ENCODE results near the gene COMMD10. TPM values are rescaled to one million over a fixed set of nuclear protein-coding genes. Genes with fewer than 3 reads are reported as not detected.

The COMMD10 gene
- total and polyA plus RNA-seq, 2 donors (not counting 1 experiment from before 2014, with no cell fraction given), result 19.8 to 48.7 TPM

DNA sequence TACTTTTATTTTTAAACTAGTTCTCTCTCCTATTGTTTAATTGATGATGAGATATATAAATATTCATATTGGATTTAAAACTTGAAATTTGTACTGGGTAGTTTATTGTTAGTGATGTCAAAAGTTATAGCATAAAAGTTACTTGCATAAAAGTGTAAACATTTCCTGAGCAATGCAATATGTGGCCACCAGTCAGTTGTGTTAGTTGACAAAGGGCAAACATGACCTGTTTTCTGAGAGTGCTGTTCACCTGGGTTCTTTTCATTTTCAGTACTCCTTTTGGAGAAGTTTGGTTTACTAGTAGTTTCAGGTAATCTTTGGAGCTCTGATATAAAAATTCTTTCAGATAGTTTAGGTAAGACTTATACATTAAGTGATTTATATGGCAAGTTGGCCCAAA is 69.4 kb downstream of the COMMD10 start:
- Histone ChIP-seq H3K36me3 (replicated peaks in 1 of 2; ENCODE audit: control extremely low read depth in 1 of 2, control insufficient read depth in 1 of 2, extremely low read depth in 1 of 2, insufficient read depth in 2 of 2, low read length in 1 of 2) (no peaks in the 10 kb centered on the region), H3K79me2 (ENCODE audit: control insufficient read depth, insufficient read depth, low read length) (no peaks in the 10 kb centered on the region), H2AFZ (ENCODE audit: insufficient read depth, low read depth, low read length, poor library complexity, severe bottlenecking) (no peak overlapping the region), H3K4me2 (replicated peaks; ENCODE audit: low read depth, low read length, poor library complexity, severe bottlenecking) (no peak overlapping the region), H3K9ac (ENCODE audit: low read length) (no peak overlapping the region), H3K27ac (ENCODE audit: low read length in 2 of 2) (no peak overlapping the region), H3K9me3 (ENCODE audit: control extremely low read depth in 1 of 3, control insufficient read depth in 2 of 3, insufficient read depth in 1 of 3, low read length in 2 of 3) (no peaks in the 10 kb centered on the region), H4K20me1 (ENCODE audit: control insufficient read depth, insufficient read depth, low read length, poor library complexity, severe bottlenecking) (no peaks in the 10 kb centered on the region), H3K4me1 (ENCODE audit: control insufficient read depth in 2 of 2, insufficient read depth in 2 of 2, low read length in 2 of 2) (peaks cover 0 to 3% of the 10 kb centered on the region in 2 donors), H3K4me3 (ENCODE audit: control extremely low read depth in 1 of 5, extremely low read depth in 1 of 5, insufficient read depth in 1 of 5, low read depth in 2 of 5, low read length in 4 of 5) (no peak overlapping the region), H3K27me3 (replicated peaks in 1 of 4; ENCODE audit: control extremely low read depth in 1 of 4, control insufficient read depth in 3 of 4, insufficient read depth in 4 of 4, low read length in 3 of 4) (no peaks in the 10 kb centered on the region)
- peaks cover 18% of the 10 kb centered on the region for H3K4me1 Mint-ChIP-seq
- H3K9me3 Mint-ChIP-seq (ENCODE audit: insufficient read depth), result no peaks in the 10 kb centered on the region
- ATAC-seq (ENCODE audit: low read depth) (no peak), DNase-seq (no peak)
- H3K27ac Mint-ChIP-seq, result no peak overlapping the region
- H3K27me3 Mint-ChIP-seq, result no peaks in the 10 kb centered on the region
- POLR2A ChIA-PET, result interaction anchor here (0.7 kb wide), 1 partner anchor 577 kb away, joined by 3 read pairs; no protein-coding TSS in a partner anchor
- intact Hi-C loops (cut with micrococcal nuclease), result no loop called here
- CTCF ChIA-PET, result interaction anchor here (1.3 kb wide), 1 partner anchor 16 kb away, joined by 5 read pairs; no protein-coding TSS in a partner anchor
- H3K4me3 Mint-ChIP-seq, result no peak overlapping the region
- TF ChIP-seq, protein P1, sequence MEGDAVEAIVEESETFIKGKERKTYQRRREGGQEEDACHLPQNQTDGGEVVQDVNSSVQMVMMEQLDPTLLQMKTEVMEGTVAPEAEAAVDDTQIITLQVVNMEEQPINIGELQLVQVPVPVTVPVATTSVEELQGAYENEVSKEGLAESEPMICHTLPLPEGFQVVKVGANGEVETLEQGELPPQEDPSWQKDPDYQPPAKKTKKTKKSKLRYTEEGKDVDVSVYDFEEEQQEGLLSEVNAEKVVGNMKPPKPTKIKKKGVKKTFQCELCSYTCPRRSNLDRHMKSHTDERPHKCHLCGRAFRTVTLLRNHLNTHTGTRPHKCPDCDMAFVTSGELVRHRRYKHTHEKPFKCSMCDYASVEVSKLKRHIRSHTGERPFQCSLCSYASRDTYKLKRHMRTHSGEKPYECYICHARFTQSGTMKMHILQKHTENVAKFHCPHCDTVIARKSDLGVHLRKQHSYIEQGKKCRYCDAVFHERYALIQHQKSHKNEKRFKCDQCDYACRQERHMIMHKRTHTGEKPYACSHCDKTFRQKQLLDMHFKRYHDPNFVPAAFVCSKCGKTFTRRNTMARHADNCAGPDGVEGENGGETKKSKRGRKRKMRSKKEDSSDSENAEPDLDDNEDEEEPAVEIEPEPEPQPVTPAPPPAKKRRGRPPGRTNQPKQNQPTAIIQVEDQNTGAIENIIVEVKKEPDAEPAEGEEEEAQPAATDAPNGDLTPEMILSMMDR (IDR thresholded peaks at IDR 0.05), result no peak
- TF ChIP-seq EZH2 (IDR thresholded peaks at IDR 0.05; ENCODE audit: borderline replicate concordance, insufficient read depth, low read depth, low read length, poor library complexity, severe bottlenecking), result no peak

DNA sequence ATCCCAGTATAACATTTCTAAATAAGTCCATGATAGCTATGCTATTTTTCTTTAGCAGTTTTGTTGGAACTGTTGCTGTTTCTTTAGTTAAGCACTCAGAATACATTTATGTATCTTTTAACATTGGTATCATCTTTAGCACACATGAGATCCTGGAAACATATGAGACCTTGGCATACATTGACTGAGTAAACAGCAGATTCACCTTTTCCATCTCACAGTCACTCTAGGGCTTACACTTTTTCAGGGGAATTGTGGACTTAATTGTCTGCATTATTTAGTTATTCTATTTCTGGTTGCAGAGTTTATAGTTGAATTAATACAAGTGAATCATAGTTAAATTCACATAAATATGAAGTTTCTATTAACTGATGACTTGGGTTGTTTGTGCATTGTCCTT is 70.1 kb downstream of the COMMD10 start:
- ChIA-PET CTCF (no interaction called here), POLR2A (no interaction called here)
- Histone ChIP-seq H3K9ac (ENCODE audit: low read length) (no peak overlapping the region), H3K4me2 (replicated peaks; ENCODE audit: low read depth, low read length, poor library complexity, severe bottlenecking) (no peak overlapping the region), H2AFZ (ENCODE audit: insufficient read depth, low read depth, low read length, poor library complexity, severe bottlenecking) (no peak overlapping the region), H3K27ac (ENCODE audit: low read length in 2 of 2) (no peak overlapping the region), H3K27me3 (replicated peaks in 1 of 4; ENCODE audit: control extremely low read depth in 1 of 4, control insufficient read depth in 3 of 4, insufficient read depth in 4 of 4, low read length in 3 of 4) (no peaks in the 10 kb centered on the region), H3K9me3 (ENCODE audit: control extremely low read depth in 1 of 3, control insufficient read depth in 2 of 3, insufficient read depth in 1 of 3, low read length in 2 of 3) (no peaks in the 10 kb centered on the region), H3K36me3 (replicated peaks in 1 of 2; ENCODE audit: control extremely low read depth in 1 of 2, control insufficient read depth in 1 of 2, extremely low read depth in 1 of 2, insufficient read depth in 2 of 2, low read length in 1 of 2) (no peaks in the 10 kb centered on the region), H3K79me2 (ENCODE audit: control insufficient read depth, insufficient read depth, low read length) (no peaks in the 10 kb centered on the region), H4K20me1 (ENCODE audit: control insufficient read depth, insufficient read depth, low read length, poor library complexity, severe bottlenecking) (no peaks in the 10 kb centered on the region), H3K4me1 (ENCODE audit: control insufficient read depth in 2 of 2, insufficient read depth in 2 of 2, low read length in 2 of 2) (peaks cover 0 to 3% of the 10 kb centered on the region in 2 donors), H3K4me3 (ENCODE audit: control extremely low read depth in 1 of 5, extremely low read depth in 1 of 5, insufficient read depth in 1 of 5, low read depth in 2 of 5, low read length in 4 of 5) (no peak overlapping the region)
- H3K4me3 Mint-ChIP-seq, result no peak overlapping the region
- intact Hi-C loops (cut with micrococcal nuclease), result no loop called here
- no peaks in the 10 kb centered on the region for H3K27me3 Mint-ChIP-seq
- H3K9me3 Mint-ChIP-seq (ENCODE audit: insufficient read depth), result no peaks in the 10 kb centered on the region
- DNase-seq, result no peak
- H3K4me1 Mint-ChIP-seq, result peaks cover 21% of the 10 kb centered on the region
- no peak for ATAC-seq (ENCODE audit: low read depth)
- TF ChIP-seq, protein P1 (IDR thresholded peaks at IDR 0.05), result no peak
- TF ChIP-seq EZH2 (IDR thresholded peaks at IDR 0.05; ENCODE audit: borderline replicate concordance, insufficient read depth, low read depth, low read length, poor library complexity, severe bottlenecking), result no peak
- H3K27ac Mint-ChIP-seq, result no peak overlapping the region
